ENCODE measurements around the gene PSMD12.
"Not testable (repeated sequence)": the region's sequence is repeated elsewhere in the genome, so short reads cannot be mapped to it uniquely, and the experiment has no call there.

PSMD12 gene

GRCh38 chr17:67353161-67353560, 13.2 kb downstream of the PSMD12 start:
- no peak for FAIRE-seq

GRCh38 chr17:67349420-67349819, 17.0 kb downstream of the PSMD12 start:
- FAIRE-seq: no peak

GRCh38 chr17:67347826-67348225, 18.6 kb downstream of the PSMD12 start:
- FAIRE-seq: no peak

GRCh38 chr17:67343237-67343636, 23.1 kb downstream of the PSMD12 start:
- FAIRE-seq: no peak

- not testable (repeated sequence) for FAIRE-seq
These were observed 28.0 kb downstream of the PSMD12 start for GRCh38 chr17:67338353-67338752.

GRCh38 chr17:67336859-67337258, 29.5 kb downstream of the PSMD12 start:
- FAIRE-seq: no peak

GRCh38 chr17:67335245-67335835, 31.0 kb downstream of the PSMD12 start:
- FAIRE-seq: no peak

GRCh38 chr17:67332162-67332508, 34.2 kb downstream of the PSMD12 start:
- FAIRE-seq: not testable (repeated sequence)

GRCh38 chr17:67331381-67332161, 34.8 kb downstream of the PSMD12 start:
- not testable (repeated sequence) for FAIRE-seq

- no peak for FAIRE-seq
These were observed 38.4 kb downstream of the PSMD12 start for GRCh38 chr17:67328026-67328425.

GRCh38 chr17:67326959-67327745, 39.2 kb downstream of the PSMD12 start:
- FAIRE-seq: not testable (repeated sequence)

- FAIRE-seq: no peak
These were observed 39.9 kb downstream of the PSMD12 start for GRCh38 chr17:67326440-67326839.

- FAIRE-seq: no peak
These were observed 42.0 kb downstream of the PSMD12 start for GRCh38 chr17:67324330-67324729.

- FAIRE-seq: no peak
These were observed 42.9 kb downstream of the PSMD12 start for GRCh38 chr17:67323445-67323844.

GRCh38 chr17:67322042-67322787, 44.2 kb downstream of the PSMD12 start:
- no peak for FAIRE-seq

- FAIRE-seq: not testable (repeated sequence)
These were observed 44.9 kb downstream of the PSMD12 start for GRCh38 chr17:67321486-67321885.

GRCh38 chr17:67316781-67317180, 49.6 kb downstream of the PSMD12 start:
- FAIRE-seq: no peak

GRCh38 chr17:67315865-67316264, 50.5 kb downstream of the PSMD12 start:
- no peak for FAIRE-seq

GRCh38 chr17:67312265-67312664, 54.1 kb downstream of the PSMD12 start:
- no peak for FAIRE-seq

GRCh38 chr17:67311575-67311974, 54.8 kb downstream of the PSMD12 start:
- FAIRE-seq: no peak

GRCh38 chr17:67310406-67310805, 56.0 kb downstream of the PSMD12 start:
- no peak for FAIRE-seq

GRCh38 chr17:67305446-67306235, 60.7 kb downstream of the PSMD12 start:
- not testable (repeated sequence) for FAIRE-seq

Measured in G401.6 (cell line).